HG03565 (cell line): ENCODE data around the gene CELF4.
A peak's percentile ranks its signal among the peaks of the same experiment; 100 is the strongest.

Experiments used
- ATAC-seq: cut with Tn5 transposase; IDR thresholded peaks from one replicate; pipeline ENCODE4 v1.9.1; 2021; ENCODE audit warnings: mild to moderate bottlenecking, moderate library complexity; ENCODE audit not compliant: unreplicated experiment

CELF4 gene

GRCh38 chr18:37565101-37565976, at the start of gene CELF4:
TSS of gene CELF4 (minus strand) at chr18:37565798.
- ATAC-seq, result no peak

- ATAC-seq, result no peak
These were observed 47.6 kb upstream of the CELF4 start for GRCh38 chr18:37613253-37613565.

GRCh38 chr18:37612524-37613252, 47.1 kb upstream of the CELF4 start:
- ATAC-seq, result no peak

- no peak for ATAC-seq
These were observed 46.1 kb upstream of the CELF4 start for GRCh38 chr18:37611614-37612279.

- no peak for ATAC-seq
These were observed 43.3 kb upstream of the CELF4 start for GRCh38 chr18:37608876-37609275.

- no peak for ATAC-seq
These were observed 41.7 kb upstream of the CELF4 start for GRCh38 chr18:37607281-37607680.

GRCh38 chr18:37604032-37604431, 38.4 kb upstream of the CELF4 start:
- ATAC-seq, result no peak

GRCh38 chr18:37598966-37599896, 33.6 kb upstream of the CELF4 start:
- ATAC-seq, result no peak

- no peak for ATAC-seq
These were observed 32.8 kb upstream of the CELF4 start for GRCh38 chr18:37598396-37598795.

GRCh38 chr18:37590346-37590745, 24.7 kb upstream of the CELF4 start:
- no peak for ATAC-seq

- ATAC-seq, result no peak
These were observed 22.7 kb upstream of the CELF4 start for GRCh38 chr18:37588289-37588688.

GRCh38 chr18:37586656-37587225, 21.1 kb upstream of the CELF4 start:
- ATAC-seq, result no peak

GRCh38 chr18:37584952-37585695, 19.5 kb upstream of the CELF4 start:
- no peak for ATAC-seq

GRCh38 chr18:37584217-37584616, 18.6 kb upstream of the CELF4 start:
- ATAC-seq, result no peak

GRCh38 chr18:37582261-37582660, 16.7 kb upstream of the CELF4 start:
- ATAC-seq, result no peak

- peak; percentile 78 for ATAC-seq
These were observed 13.4 kb upstream of the CELF4 start for GRCh38 chr18:37578886-37579513.

GRCh38 chr18:37578182-37578678, 12.6 kb upstream of the CELF4 start:
- ATAC-seq, result no peak

- ATAC-seq, result no peak
These were observed 11.5 kb upstream of the CELF4 start for GRCh38 chr18:37577051-37577611.

- no peak for ATAC-seq
These were observed 10.0 kb upstream of the CELF4 start for GRCh38 chr18:37575646-37576045.
